Lung (tissue), 12 donors: ENCODE measurements around the gene FAM227B. TPM values are rescaled to one million over a fixed set of nuclear protein-coding genes. Genes with fewer than 3 reads are reported as not detected.

Experiments
- ATAC-seq: fragments of 200-7000 bp; cut with Tn5 transposase; one replicate; pipeline ENCODE4 v1.9.1; 2020; ENCODE audit warnings: moderate number of reproducible peaks; ENCODE audit not compliant: insufficient read depth, low FRiP score
- DNase-seq, 3 donors: peaks; one replicate each; pipeline ENCODE4 v3.0.0-alpha.2; 2013 to 2017
- H3K27ac ChIP-seq, 2 donors: one replicate each; pipeline ENCODE4 v1.5.1; 2013; ENCODE audit warnings: mild to moderate bottlenecking in 2 of 2, moderate library complexity in 2 of 2, control low read depth in 1 of 2, inconsistent platforms in 1 of 2, low read depth in 1 of 2, low read length in 1 of 2
- H3K27me3 ChIP-seq, 3 donors: one replicate each; pipeline ENCODE4 v1.5.1; 2013; ENCODE audit warnings: low read length in 2 of 3; ENCODE audit not compliant: control insufficient read depth in 3 of 3, insufficient read depth in 3 of 3
- H3K36me3 ChIP-seq, 4 donors: one replicate each; pipeline ENCODE4 v1.5.1; 2013; ENCODE audit warnings: low read length in 4 of 4, mild to moderate bottlenecking in 1 of 4, moderate library complexity in 1 of 4; ENCODE audit not compliant: control insufficient read depth in 4 of 4, insufficient read depth in 4 of 4
- H3K4me1 ChIP-seq, 5 donors: one replicate each; pipeline ENCODE4 v1.5.1; 2013; ENCODE audit warnings: low read length in 5 of 5, mild to moderate bottlenecking in 2 of 5, moderate library complexity in 1 of 5; ENCODE audit not compliant: control insufficient read depth in 5 of 5, insufficient read depth in 5 of 5
- H3K4me3 ChIP-seq: one replicate; pipeline ENCODE4 v1.5.1; 2013; ENCODE audit warnings: mild to moderate bottlenecking, control low read depth, moderate library complexity
- H3K9ac ChIP-seq, 2 donors: one replicate each; pipeline ENCODE4 v1.5.1; 2013; ENCODE audit warnings: low read length in 2 of 2, control low read depth in 1 of 2; ENCODE audit not compliant: insufficient read depth in 1 of 2
- H3K9me3 ChIP-seq, 4 donors: one replicate each; pipeline ENCODE4 v1.5.1; 2013; ENCODE audit warnings: low read length in 3 of 4, mild to moderate bottlenecking in 1 of 4, moderate library complexity in 1 of 4; ENCODE audit not compliant: control insufficient read depth in 4 of 4, insufficient read depth in 3 of 4
- WGBS, 2 donors: extraction: QIAGEN DNeasy Blood & Tissue Kit; methylation state at CpG; one replicate each; pipeline ENCODE4 v1.1.7; 2013; 5-methylcytosine and 5-hydroxymethylcytosine counted together
- polyA plus RNA-seq, 2 donors: library from polyadenylated mRNA; stranded (reverse); fragments of 200-250 nt; gene quantifications; one replicate each; pipeline ENCODE4 v1.2.1, GENCODE V29; 2013
- total RNA-seq, 2 donors: library from RNA; depleted of rRNA in 1 of 2; stranded (reverse); fragments of >200 nt in 1 of 2; gene quantifications; one replicate each; pipeline ENCODE4 v1.2.1, GENCODE V29; 2014 to 2021
- TF ChIP-seq, protein P1 (sequence below): IDR thresholded peaks from 2 replicates; pipeline ENCODE4 v1.5.1; 2012; ENCODE audit warnings: mild to moderate bottlenecking; ENCODE audit errors: control extremely low read depth, extremely low read depth
- donor health status: control.
- donor health status: control.
- donor health status: Bipolar disorder and iron deficiency.
- donor health status: healthy.
- donor health status: DM: yes; HTN: yes; CAD: no.

Gene FAM227B
- total and polyA plus RNA-seq, 4 donors, result 2.2 to 14.5 (median 4.7) TPM

DNA sequence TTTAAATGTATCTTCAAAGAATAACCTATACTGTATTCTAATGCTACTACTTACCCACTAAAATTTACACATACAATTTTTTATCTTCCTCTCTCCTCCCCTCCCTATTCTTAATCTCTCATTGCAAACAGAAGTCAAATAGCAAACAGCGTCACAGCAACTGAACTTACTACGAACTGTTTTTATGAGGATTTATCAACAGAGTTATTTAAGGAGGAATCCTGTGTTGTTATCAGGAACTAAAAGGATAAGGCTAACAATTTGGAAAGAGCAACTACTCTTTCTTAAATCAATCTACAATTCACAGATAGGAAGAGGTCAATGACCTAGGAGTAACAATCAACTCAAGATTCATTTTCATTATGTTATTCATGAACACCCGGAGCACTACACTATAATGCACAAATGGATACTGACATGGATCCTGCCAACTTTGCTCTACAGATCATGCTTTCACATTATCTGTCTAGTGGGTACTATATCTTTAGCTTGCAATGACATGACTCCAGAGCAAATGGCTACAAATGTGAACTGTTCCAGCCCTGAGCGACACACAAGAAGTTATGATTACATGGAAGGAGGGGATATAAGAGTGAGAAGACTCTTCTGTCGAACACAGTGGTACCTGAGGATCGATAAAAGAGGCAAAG is 196.6 kb downstream of the FAM227B start:
- WGBS, 2 donors, result 66 to 76% methylated on average over 6 of the region's 6 CpGs
- Histone ChIP-seq H3K4me1 (peaks cover 0 to 30% (median 0%) of the 10 kb centered on the region in 5 donors), H3K27me3 (no peaks in the 10 kb centered on the region), H3K9me3 (no peaks in the 10 kb centered on the region), H3K9ac (peak overlapping the region; percentile 12 to 90), H3K27ac (peak overlapping the region in 1 of 2 donors; percentile 75), H3K36me3 (peaks cover 0 to 2% (median 0%) of the 10 kb centered on the region in 4 donors), H3K4me3 (peak overlapping the region; percentile 45)
- ATAC-seq, result no peak
- DNase-seq, result peak in 2 of 3 donors; percentile 68 to 80
- TF ChIP-seq, protein P1, sequence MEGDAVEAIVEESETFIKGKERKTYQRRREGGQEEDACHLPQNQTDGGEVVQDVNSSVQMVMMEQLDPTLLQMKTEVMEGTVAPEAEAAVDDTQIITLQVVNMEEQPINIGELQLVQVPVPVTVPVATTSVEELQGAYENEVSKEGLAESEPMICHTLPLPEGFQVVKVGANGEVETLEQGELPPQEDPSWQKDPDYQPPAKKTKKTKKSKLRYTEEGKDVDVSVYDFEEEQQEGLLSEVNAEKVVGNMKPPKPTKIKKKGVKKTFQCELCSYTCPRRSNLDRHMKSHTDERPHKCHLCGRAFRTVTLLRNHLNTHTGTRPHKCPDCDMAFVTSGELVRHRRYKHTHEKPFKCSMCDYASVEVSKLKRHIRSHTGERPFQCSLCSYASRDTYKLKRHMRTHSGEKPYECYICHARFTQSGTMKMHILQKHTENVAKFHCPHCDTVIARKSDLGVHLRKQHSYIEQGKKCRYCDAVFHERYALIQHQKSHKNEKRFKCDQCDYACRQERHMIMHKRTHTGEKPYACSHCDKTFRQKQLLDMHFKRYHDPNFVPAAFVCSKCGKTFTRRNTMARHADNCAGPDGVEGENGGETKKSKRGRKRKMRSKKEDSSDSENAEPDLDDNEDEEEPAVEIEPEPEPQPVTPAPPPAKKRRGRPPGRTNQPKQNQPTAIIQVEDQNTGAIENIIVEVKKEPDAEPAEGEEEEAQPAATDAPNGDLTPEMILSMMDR, result no peak

DNA sequence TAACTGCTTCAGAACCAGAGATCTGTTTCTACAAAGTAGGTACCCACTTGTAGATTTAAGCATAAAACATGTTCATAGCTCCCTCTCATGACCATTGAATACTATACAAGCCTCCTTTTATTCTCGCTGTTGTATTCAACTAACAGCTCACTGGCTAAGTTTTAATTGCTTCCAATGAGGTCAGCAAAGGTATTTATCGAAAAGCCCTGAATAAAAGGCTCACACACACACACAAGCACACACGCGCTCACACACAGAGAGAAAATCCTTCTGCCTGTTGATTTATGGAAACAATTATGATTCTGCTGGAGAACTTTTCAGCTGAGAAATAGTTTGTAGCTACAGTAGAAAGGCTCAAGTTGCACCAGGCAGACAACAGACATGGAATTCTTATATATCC is 197.6 kb downstream of the FAM227B start, which contains the start of gene FGF7:
Gene FGF7 (plus strand): TSS at position 222 of the 400 bp plus-strand sequence. CDS start 1,056 bp downstream, outside the sequence.
- peaks cover 0 to 20% (median 0%) of the 10 kb centered on the region in 5 donors for H3K4me1 ChIP-seq
- peak within 1 kb of the TSS in 1 of 2 donors; percentile 84 for H3K27ac ChIP-seq
- DNase-seq (peak; percentile 35 to 88 (median 84)), ATAC-seq (no peak)
- no peaks in the 10 kb centered on the region for H3K27me3 ChIP-seq
- H3K9ac ChIP-seq, result peak within 1 kb of the TSS in 1 of 2 donors; percentile 90
- H3K36me3 ChIP-seq, result peaks cover 0 to 2% (median 0%) of the 10 kb centered on the region in 4 donors
- H3K4me3 ChIP-seq, result no peak within 1 kb of the TSS
- WGBS, 2 donors, result 66 to 73% methylated on average over 4 of the region's 4 CpGs
- H3K9me3 ChIP-seq, result no peaks in the 10 kb centered on the region
- TF ChIP-seq, protein P1, result no peak

DNA sequence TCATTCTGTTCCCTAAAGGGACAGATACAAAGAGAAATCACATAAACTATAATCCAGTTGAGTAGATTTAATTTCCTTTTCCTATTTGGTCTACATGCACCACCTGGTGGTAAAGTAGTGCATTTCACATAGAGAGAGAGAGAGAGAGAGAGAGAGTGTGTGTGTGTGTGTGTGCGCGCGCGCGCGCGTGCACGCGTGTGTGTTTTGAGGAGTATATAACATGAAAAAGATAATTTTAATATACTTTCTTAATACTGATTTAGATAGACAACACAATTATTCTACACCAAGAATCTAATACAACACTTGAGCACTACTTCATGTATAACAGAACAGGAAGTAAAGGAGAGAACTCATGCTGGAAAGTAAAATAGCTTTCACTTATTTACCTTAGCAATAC is 198.6 kb downstream of the FAM227B start:
- H3K4me3 ChIP-seq, result no peak overlapping the region
- H3K9ac ChIP-seq, result no peak overlapping the region
- WGBS, 2 donors, result 27 to 53% methylated on average over 9 of the region's 9 CpGs
- H3K36me3 ChIP-seq, result peaks cover 0 to 2% (median 0%) of the 10 kb centered on the region in 4 donors
- TF ChIP-seq, protein P1, result peak; percentile 62
- no peaks in the 10 kb centered on the region for H3K9me3 ChIP-seq
- DNase-seq (peak; percentile 39 to 87 (median 86)), ATAC-seq (peak; percentile 87)
- H3K27ac ChIP-seq, result no peak overlapping the region
- H3K4me1 ChIP-seq, result peaks cover 0 to 13% (median 0%) of the 10 kb centered on the region in 5 donors
- H3K27me3 ChIP-seq, result no peaks in the 10 kb centered on the region
